Liver (tissue), 9 donors: ENCODE data around the gene OCSTAMP. TPM values are rescaled to one million over a fixed set of nuclear protein-coding genes. Genes with fewer than 3 reads are reported as not detected.
A peak's percentile ranks its signal among the peaks of the same experiment; 100 is the strongest.

Source experiments
- DNase-seq: peaks from one replicate; pipeline ENCODE4 v3.0.0-alpha.2; 2017; ENCODE audit warnings: low spot score
- H3K27ac ChIP-seq, 2 donors: one replicate each; pipeline ENCODE4 v1.7.0; 2013; ENCODE audit warnings: inconsistent platforms in 2 of 2, low read length in 2 of 2, control low read depth in 1 of 2, low read depth in 1 of 2, mild to moderate bottlenecking in 1 of 2
- H3K27me3 ChIP-seq, 4 donors: one replicate each; pipeline versions ENCODE4 v1.6.1 to v1.7.0; 2013; ENCODE audit warnings: low read length in 3 of 4, inconsistent platforms in 1 of 4, mild to moderate bottlenecking in 1 of 4, moderate library complexity in 1 of 4; ENCODE audit not compliant: control insufficient read depth in 4 of 4, insufficient read depth in 4 of 4
- H3K36me3 ChIP-seq, 4 donors: one replicate each; pipeline versions ENCODE4 v1.6.1 to v1.7.0; 2013; ENCODE audit warnings: low read length in 3 of 4, mild to moderate bottlenecking in 3 of 4, low read depth in 1 of 4, moderate library complexity in 1 of 4; ENCODE audit not compliant: control insufficient read depth in 4 of 4, insufficient read depth in 3 of 4
- H3K4me1 ChIP-seq, 4 donors: one replicate each; pipeline versions ENCODE4 v1.6.1 to v1.7.0; 2013; ENCODE audit warnings: low read length in 3 of 4, mild to moderate bottlenecking in 3 of 4, moderate library complexity in 1 of 4; ENCODE audit not compliant: control insufficient read depth in 4 of 4, insufficient read depth in 4 of 4
- H3K4me3 ChIP-seq, 3 donors: one replicate each; pipeline versions ENCODE4 v1.6.1 to v1.7.0; 2013; ENCODE audit warnings: low read length in 3 of 3, control low read depth in 1 of 3, low read depth in 1 of 3, mild to moderate bottlenecking in 1 of 3
- H3K9ac ChIP-seq, 2 donors: one replicate each; pipeline ENCODE4 v1.7.0; 2013; ENCODE audit warnings: low read length in 2 of 2, mild to moderate bottlenecking in 2 of 2, moderate library complexity in 2 of 2, control low read depth in 1 of 2, low read depth in 1 of 2
- H3K9me3 ChIP-seq, 4 donors: one replicate each; pipeline versions ENCODE4 v1.6.1 to v1.7.0; 2013; ENCODE audit warnings: low read length in 3 of 4; ENCODE audit not compliant: control insufficient read depth in 4 of 4
- CTCF ChIP-seq: fragments of 150-350 bp; IDR thresholded peaks from 2 replicates; pipeline ENCODE4 v1.5.1; 2017; ENCODE audit warnings: improper control_type of control experiment, low read depth, low read length; ENCODE audit not compliant: missing input control
- EGR1 ChIP-seq, 2 donors: IDR thresholded peaks; 2 replicates each; pipeline ENCODE4 v1.6.1; 2016 to 2018; ENCODE audit warnings: antibody characterized with exemption in 2 of 2, low read depth in 2 of 2
- FOXA1 ChIP-seq: IDR thresholded peaks from 2 replicates; pipeline ENCODE4 v1.6.1; 2016; ENCODE audit warnings: antibody characterized with exemption
- FOXA2 ChIP-seq: IDR thresholded peaks from 2 replicates; pipeline ENCODE4 v1.6.1; 2016; ENCODE audit warnings: antibody characterized with exemption
- HNF4A ChIP-seq, 2 donors: conservative IDR thresholded peaks; 2 replicates each; pipeline ENCODE4 v1.6.1; 2016; ENCODE audit warnings: antibody characterized with exemption in 2 of 2, mild to moderate bottlenecking in 2 of 2
- JUND ChIP-seq, 2 donors: IDR thresholded peaks; 2 replicates each; pipeline ENCODE4 v1.6.1; 2016; ENCODE audit warnings: antibody characterized with exemption in 2 of 2
- MAX ChIP-seq: IDR thresholded peaks from 2 replicates; pipeline ENCODE4 v1.6.1; 2016; ENCODE audit warnings: antibody characterized with exemption
- NR2F2 ChIP-seq: IDR thresholded peaks from 2 replicates; pipeline ENCODE4 v1.6.1; 2016; ENCODE audit warnings: antibody characterized with exemption
- RAD21 ChIP-seq, 2 donors: IDR thresholded peaks; 2 replicates each; pipeline ENCODE4 v1.6.1; 2016; ENCODE audit warnings: antibody characterized with exemption in 2 of 2, mild to moderate bottlenecking in 2 of 2
- REST ChIP-seq: IDR thresholded peaks from 2 replicates; pipeline ENCODE4 v1.6.1; 2016; ENCODE audit warnings: antibody characterized with exemption, mild to moderate bottlenecking
- SP1 ChIP-seq: IDR thresholded peaks from 2 replicates; pipeline ENCODE4 v1.6.1; 2018; ENCODE audit warnings: antibody characterized with exemption, mild to moderate bottlenecking
- TAF1 ChIP-seq: conservative IDR thresholded peaks from 2 replicates; pipeline ENCODE4 v1.6.1; 2016; ENCODE audit warnings: antibody characterized with exemption, mild to moderate bottlenecking
- YY1 ChIP-seq: IDR thresholded peaks from 2 replicates; pipeline ENCODE4 v1.6.1; 2016; ENCODE audit warnings: antibody characterized with exemption, mild to moderate bottlenecking
- ZBTB33 ChIP-seq: IDR thresholded peaks from 2 replicates; pipeline ENCODE4 v1.6.1; 2016; ENCODE audit warnings: antibody characterized with exemption
- WGBS: extraction: QIAGEN DNeasy Blood & Tissue Kit; methylation state at CpG from one replicate; pipeline ENCODE4 v1.1.7; 2013; 5-methylcytosine and 5-hydroxymethylcytosine counted together
- polyA plus RNA-seq, 2 donors: library from polyadenylated mRNA; stranded (reverse) in 1 of 2; unstranded in 1 of 2; fragments of 200-250 nt in 1 of 2; fragments of >200 nt in 1 of 2; fragmentation: Nextera tagmentation in 1 of 2; extraction: Ambion mirVana in 1 of 2; gene quantifications; one replicate each; pipeline versions ENCODE4 v1.2.1 to v1.2.3, GENCODE V29; 2013 to 2015
- total RNA-seq, 2 donors: library from RNA; depleted of rRNA; stranded (reverse); fragments of >200 nt; gene quantifications; one replicate each; pipeline ENCODE4 v1.2.3, GENCODE V29; 2014
- donor health status: healthy.
- donor health status: healthy.
- donor health status: healthy.
- donor health status: healthy.
- donor health status: healthy.

OCSTAMP gene
- total and polyA plus RNA-seq, 4 donors = not detected

- TF ChIP-seq MAX = no peak
- no peak for TF ChIP-seq ZBTB33
Measured at GRCh38 chr20:46545827-46546138, 4.7 kb downstream of the OCSTAMP start (continued).

GRCh38 chr20:46545077-46545826 lies 5.2 kb downstream of the OCSTAMP start:
- no peaks in the 10 kb centered on the region for H3K27me3 ChIP-seq
- TF ChIP-seq RAD21 (IDR thresholded peaks at IDR 0.05) (no peak), TAF1 (no peak), YY1 (no peak), MAX (no peak), SP1 (no peak), FOXA2 (no peak), FOXA1 (no peak)
- no peaks in the 10 kb centered on the region for H3K4me1 ChIP-seq
- no peak overlapping the region for H3K9ac ChIP-seq
- H3K27ac ChIP-seq = no peak overlapping the region
- DNase-seq = no peak
- H3K36me3 ChIP-seq = no peaks in the 10 kb centered on the region
- 86% methylated on average over 14 of the region's 14 CpGs for WGBS
- no peaks in the 10 kb centered on the region for H3K9me3 ChIP-seq
- H3K4me3 ChIP-seq = no peak overlapping the region

- H3K9me3 ChIP-seq = no peaks in the 10 kb centered on the region
- H3K9ac ChIP-seq = no peak overlapping the region
- DNase-seq = no peak
- H3K36me3 ChIP-seq = no peaks in the 10 kb centered on the region
- H3K4me1 ChIP-seq = no peaks in the 10 kb centered on the region
- H3K4me3 ChIP-seq = no peak overlapping the region
- 55% methylated on average over 3 of the region's 3 CpGs for WGBS
- no peaks in the 10 kb centered on the region for H3K27me3 ChIP-seq
- TF ChIP-seq FOXA2 = no peak
- TF ChIP-seq RAD21 (IDR thresholded peaks at IDR 0.05) = peak; percentile 62 to 69
- peak in 1 of 2 donors; percentile 52 for TF ChIP-seq HNF4A (conservative IDR thresholded peaks at IDR 0.05)
- no peak overlapping the region for H3K27ac ChIP-seq
Measured at GRCh38 chr20:46544576-46544975, 5.9 kb downstream of the OCSTAMP start.

- TF ChIP-seq EGR1 (IDR thresholded peaks at IDR 0.05; ENCODE audit: low read depth in 2 of 2) = no peak
- no peak for TF ChIP-seq RAD21 (IDR thresholded peaks at IDR 0.05)
- TF ChIP-seq FOXA2 = no peak
- no peak for TF ChIP-seq JUND (IDR thresholded peaks at IDR 0.05)
- no peak for TF ChIP-seq ZBTB33
- no peak for TF ChIP-seq CTCF
- no peak for TF ChIP-seq NR2F2
- no peak for TF ChIP-seq YY1
- TF ChIP-seq SP1 = no peak
- no peak for TF ChIP-seq FOXA1
- no peak for TF ChIP-seq REST
- no peak for DNase-seq
- Histone ChIP-seq H3K27me3 (no peaks in the 10 kb centered on the region), H3K4me3 (no peak overlapping the region), H3K27ac (no peak overlapping the region), H3K4me1 (no peaks in the 10 kb centered on the region), H3K9ac (no peak overlapping the region), H3K36me3 (no peaks in the 10 kb centered on the region), H3K9me3 (no peaks in the 10 kb centered on the region)
- WGBS = 5% methylated on average over 1 of the region's 1 CpG
Measured at GRCh38 chr20:46543959-46544358, 6.5 kb downstream of the OCSTAMP start.
